ENCODE measurements around the gene BMP6.

DNA sequence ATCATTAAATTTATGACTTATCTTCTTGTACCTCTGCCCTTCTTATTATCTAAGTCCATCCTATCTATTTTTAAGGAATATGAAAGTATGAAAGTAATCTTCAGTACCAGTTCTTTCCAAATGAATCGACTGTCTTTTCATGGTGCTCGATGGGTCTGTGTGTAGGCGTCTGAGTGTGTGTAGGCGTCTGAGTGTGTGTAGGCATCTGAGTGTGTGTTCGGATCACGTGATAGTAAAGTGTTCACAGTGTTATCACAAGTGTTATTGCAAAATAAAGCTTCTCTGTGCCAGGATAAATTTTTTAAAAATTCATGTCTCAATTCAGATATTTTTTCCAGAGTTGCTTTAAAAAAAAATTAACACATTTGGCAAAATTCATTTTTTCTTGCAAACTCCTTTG, 58.3 kb downstream of the BMP6 start:
- TF ChIP-seq, protein P1, sequence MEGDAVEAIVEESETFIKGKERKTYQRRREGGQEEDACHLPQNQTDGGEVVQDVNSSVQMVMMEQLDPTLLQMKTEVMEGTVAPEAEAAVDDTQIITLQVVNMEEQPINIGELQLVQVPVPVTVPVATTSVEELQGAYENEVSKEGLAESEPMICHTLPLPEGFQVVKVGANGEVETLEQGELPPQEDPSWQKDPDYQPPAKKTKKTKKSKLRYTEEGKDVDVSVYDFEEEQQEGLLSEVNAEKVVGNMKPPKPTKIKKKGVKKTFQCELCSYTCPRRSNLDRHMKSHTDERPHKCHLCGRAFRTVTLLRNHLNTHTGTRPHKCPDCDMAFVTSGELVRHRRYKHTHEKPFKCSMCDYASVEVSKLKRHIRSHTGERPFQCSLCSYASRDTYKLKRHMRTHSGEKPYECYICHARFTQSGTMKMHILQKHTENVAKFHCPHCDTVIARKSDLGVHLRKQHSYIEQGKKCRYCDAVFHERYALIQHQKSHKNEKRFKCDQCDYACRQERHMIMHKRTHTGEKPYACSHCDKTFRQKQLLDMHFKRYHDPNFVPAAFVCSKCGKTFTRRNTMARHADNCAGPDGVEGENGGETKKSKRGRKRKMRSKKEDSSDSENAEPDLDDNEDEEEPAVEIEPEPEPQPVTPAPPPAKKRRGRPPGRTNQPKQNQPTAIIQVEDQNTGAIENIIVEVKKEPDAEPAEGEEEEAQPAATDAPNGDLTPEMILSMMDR (IDR thresholded peaks at IDR 0.05), result no peak
- TF ChIP-seq POLR2A (IDR thresholded peaks at IDR 0.05), result no peak

Measured in heart left ventricle (tissue), 13 donors.